HG03571 (cell line): ENCODE measurements around the gene LOX.

Source experiments
- ATAC-seq: cut with Tn5 transposase; IDR thresholded peaks from one replicate; pipeline ENCODE4 v1.9.1; 2021; ENCODE audit not compliant: unreplicated experiment

The LOX gene, protein sequence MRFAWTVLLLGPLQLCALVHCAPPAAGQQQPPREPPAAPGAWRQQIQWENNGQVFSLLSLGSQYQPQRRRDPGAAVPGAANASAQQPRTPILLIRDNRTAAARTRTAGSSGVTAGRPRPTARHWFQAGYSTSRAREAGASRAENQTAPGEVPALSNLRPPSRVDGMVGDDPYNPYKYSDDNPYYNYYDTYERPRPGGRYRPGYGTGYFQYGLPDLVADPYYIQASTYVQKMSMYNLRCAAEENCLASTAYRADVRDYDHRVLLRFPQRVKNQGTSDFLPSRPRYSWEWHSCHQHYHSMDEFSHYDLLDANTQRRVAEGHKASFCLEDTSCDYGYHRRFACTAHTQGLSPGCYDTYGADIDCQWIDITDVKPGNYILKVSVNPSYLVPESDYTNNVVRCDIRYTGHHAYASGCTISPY

DNA sequence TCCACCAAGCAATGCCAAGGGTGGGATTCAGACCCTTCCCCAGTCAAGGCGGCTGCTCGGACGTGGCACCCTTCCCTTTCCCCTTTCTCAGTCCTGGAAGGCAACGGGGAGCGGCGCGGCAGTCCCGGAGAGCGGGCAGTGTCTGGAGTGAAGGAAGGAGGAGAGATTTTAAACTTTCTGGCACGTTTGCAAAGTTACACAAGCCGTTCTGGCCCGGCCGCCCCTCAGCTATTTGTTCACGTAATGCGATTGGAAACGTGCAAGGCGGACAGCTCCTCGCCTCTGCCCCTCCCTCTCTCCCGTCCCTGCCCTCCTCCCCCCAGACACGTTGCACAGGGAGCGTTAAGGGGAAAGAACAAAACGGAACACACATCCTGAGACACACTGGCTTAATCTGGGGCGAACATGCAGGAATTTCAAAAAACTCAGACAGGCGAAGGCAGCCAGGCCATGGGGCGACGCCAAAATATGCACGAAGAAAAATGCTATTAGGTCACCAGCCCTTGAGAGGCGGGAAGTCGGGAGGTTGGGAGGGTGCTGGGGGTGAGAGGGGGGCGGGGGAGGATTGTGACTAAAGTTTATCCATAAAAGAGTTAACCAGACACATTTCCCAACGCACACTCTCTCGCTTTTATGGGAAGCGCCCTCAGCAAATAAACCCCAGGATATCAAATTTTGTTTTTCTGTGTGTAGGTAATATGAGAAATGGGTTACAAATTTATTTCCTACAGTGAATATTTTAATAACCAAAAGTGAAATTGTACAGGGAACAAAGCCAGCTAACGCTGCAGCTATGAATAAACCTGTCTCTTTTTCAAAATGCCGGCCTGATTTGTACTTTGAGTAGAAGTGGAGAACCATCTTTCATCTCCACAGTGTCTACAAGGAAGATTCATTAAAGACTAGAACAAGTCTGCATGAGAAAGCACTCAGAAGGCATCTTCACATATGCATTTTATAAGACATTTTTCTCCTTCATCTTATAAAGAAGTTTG, at the start of gene LOX:
Gene LOX, minus strand, starts transcription at position 144 of the 995 bp plus-strand sequence. CDS start 274 bp downstream, outside the sequence.
- no peak for ATAC-seq

DNA sequence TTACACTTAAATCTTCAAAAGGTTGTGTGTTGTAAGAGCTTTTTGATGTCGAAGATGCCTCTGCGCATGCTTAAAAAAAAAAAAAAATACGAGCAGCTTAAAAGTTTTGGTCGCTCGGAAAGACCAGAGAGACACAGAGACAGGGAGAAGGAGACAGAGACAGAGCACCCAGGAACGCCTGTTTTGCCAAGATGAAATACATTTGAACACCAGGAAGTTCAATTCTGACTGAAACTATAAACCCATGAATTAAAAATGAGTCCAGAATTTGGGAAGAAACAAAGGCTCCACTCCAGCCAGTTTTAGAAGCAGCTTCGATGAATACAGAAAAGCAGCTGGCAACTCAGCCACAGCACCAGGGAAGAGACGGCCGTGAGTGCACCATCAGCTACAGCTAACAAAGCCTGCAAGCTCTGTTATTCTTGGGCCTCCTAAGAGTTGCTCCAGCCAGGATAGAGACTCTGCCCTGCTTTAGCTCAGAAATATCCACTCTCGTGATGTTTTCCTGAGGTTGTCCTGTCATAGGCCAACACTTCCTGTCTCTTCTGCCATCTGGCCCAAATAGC, 48.8 kb upstream of the LOX start:
- ATAC-seq = no peak

DNA sequence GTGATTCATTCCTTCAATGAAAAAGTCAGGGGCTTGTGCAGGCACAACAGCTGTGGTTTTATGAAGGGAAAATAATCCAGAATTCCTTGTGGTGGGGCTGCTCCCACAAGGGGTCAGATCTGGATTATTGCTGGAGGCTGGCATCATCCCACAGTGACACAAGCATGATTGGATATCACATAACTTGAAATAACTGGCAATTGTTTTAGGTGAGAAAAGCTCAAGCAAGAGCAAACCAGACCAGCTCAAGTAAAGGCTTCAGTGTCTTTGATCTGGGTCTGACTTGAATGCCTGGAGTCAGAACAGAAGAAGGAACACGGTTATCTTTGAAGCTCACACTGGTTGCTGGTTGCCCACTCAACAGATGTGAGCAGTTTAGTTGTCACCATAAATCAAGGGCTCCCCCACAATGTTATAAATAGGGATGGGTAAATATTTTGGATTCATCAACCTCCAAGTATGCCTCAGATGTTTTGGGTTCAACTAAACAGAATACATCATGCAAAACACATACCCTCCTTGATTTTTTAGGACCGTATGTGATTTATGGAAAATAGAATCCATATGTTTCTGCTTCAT, 48.2 kb upstream of the LOX start:
- ATAC-seq = no peak

- no peak for ATAC-seq
These were observed 46.7 kb upstream of the LOX start for GRCh38 chr5:122124766-122125165.

- no peak for ATAC-seq
These were observed 43.7 kb upstream of the LOX start for GRCh38 chr5:122121479-122122465.

DNA sequence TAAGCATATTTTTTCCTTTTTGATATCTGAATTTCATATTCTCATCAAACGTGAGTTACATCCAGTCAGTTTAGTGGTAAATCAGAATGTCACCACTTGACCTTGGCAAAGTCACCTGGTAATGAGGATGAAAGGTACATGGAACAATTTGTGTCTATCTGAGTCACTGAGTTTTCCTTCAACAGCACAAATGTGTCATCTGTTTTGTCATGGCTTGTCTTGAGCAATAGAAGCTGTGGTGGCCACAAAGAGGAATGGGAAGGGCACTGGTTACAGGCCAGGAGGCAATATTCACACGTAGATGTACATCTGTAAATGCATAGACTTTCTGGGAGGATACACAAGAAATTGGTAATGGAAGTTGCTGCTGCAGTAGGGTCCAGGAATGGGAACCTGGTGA, 42.9 kb upstream of the LOX start:
- ATAC-seq = no peak

- no peak for ATAC-seq
These were observed 42.4 kb upstream of the LOX start for GRCh38 chr5:122120493-122120892.

DNA sequence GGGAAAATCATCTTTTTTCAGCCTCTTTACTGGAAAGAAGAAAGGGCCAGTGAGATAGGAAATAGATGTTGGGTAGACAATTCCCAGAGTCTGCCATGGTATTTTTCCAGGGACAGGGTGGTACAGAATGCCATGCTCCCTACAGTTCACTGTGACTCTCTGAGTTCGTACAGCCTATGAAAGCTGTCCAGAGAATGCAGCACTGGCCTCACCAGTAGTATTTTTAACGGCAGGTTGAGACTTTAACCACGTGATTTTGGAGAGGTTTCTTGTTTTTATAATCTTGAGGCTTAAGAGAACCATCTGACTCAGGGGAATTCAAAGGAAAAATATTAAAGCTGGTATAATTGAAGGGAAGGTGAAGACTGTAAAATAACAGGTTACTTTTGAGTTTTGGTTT, 41.1 kb upstream of the LOX start:
- no peak for ATAC-seq

- no peak for ATAC-seq
These were observed 40.4 kb upstream of the LOX start for GRCh38 chr5:122118356-122118948.

- no peak for ATAC-seq
These were observed 36.4 kb upstream of the LOX start for GRCh38 chr5:122114501-122114900.

DNA sequence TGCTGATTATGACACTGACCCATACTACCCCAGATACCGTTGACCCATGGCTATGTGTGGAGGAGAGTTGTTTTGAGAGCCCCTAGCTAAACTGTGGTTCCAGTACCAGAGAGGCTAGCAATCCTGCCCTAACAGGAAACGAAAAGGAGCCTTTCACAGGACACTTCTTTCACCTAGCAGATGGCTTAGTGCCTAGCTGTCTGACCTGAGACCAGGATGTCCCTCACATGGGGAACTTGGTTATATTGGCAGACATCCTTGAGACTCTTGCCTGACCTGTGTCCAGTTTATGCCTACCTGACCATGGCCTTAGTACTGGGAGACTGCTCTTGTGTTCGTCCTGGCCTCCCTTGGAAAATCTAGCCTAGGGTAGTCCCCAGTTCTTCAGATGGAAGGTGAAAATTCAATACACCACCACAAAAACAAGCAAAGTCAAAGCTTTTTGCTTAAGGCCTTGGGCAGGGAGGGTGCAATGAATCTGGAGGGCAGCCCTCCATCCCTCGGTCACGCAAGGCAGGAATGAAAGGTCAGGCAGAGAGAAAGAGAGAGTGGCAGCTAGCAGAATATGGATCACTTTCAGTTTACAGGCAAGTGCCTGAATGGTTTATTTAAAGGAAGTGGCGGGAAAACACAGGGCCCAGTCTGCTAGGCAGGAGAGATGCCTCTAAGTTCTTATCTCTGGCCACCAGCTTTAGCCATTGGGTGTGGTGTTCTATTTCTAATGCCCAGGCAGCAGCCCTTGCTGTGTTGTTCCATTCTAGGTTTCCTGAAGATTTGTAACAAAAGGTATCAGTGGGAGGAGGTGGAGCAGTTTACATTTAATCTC, 34.9 kb upstream of the LOX start:
- ATAC-seq = no peak

- no peak for ATAC-seq
These were observed 34.0 kb upstream of the LOX start for GRCh38 chr5:122112063-122112462.

- ATAC-seq = no peak
These were observed 33.4 kb upstream of the LOX start for GRCh38 chr5:122111460-122111859.

DNA sequence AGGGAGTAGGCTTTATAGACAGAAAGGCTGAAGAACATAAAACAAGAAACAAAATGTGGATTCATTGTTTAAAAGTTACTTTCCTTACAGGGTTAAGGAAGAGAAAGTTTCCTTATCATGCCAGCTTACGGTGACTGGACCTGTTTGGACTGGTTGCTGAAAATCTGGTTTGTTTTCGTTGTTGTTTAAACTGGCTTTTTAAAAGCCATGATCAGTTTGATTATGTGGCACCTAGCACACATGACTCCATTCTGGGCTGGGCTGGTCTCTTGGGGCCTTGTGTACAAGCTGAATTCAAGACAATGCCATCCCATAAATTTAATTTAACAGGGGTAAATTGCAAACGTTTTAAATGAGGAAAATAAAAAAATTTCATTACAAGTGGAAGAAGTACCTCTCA, 32.9 kb upstream of the LOX start:
- no peak for ATAC-seq

DNA sequence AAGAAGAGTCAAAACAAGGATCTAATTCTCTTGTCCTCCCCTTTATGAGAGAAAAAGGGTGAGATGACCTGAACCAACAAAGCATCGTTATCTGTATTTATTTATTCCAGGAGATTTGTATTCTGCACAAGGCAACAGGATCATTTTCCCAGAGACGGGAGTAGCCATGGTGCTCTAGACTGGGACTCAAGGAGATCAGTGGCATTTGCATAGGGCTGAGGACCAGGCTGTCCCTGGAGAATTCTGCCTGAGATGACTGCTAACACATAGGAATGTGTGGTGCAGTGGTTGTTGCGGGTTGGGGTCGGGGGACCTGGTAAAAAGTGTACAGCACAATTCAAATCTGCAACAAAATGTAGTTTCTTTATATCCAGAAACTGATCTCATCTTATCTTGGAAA, 29.0 kb upstream of the LOX start:
- ATAC-seq = no peak

DNA sequence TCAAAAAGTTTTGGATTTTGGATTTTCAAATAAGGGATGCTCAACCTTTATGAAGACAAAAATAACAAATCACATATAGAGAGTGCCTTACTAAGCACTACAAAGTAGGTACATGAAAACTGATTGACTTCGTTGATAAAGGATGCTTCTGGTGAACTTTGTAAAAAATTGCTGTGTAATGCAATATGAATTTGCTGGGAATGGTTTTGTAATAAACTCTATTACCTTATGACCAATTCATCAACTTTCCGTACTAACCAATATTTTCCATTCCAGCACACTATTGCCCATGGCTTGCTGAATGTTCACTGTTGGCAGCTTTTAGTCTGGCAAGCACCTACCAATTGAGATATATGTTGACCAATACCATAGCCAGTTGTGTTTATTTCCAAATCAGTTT, 27.9 kb upstream of the LOX start:
- ATAC-seq = no peak

DNA sequence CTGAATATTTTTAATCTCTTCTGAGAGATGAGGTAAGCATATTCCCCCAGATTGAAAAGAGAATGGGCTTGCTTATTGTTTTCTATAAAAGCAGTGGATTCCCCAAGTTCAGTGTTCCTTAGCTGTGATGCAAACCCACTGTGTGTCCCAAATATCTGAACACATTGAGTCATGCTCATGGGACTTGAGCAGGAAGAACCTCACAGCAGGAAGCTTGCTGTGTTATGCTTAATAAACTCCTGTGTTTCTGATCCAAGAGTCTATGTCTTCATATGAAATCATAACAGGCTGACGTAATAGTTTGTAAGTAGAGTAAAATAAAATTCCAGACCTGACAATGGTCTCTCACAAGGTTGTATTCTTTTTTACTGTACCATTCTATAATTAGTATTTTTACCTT, 24.8 kb upstream of the LOX start:
- ATAC-seq = no peak

GRCh38 chr5:122101636-122102285, 23.7 kb upstream of the LOX start:
- ATAC-seq = no peak
